Memory B cell (primary cell): ENCODE results near the gene FAM234A.
"Not testable (repeated sequence)": the region's sequence is repeated elsewhere in the genome, so short reads cannot be mapped to it uniquely, and the experiment has no call there.

ENCODE experiments used
- ATAC-seq: fragments of 150-1000 bp; cut with Tn5 transposase; 2 replicates; pipeline ENCODE4 v1.10.0; 2021; ENCODE audit warnings: low read depth, mild to moderate bottlenecking, moderate library complexity
- DNase-seq, 2 donors: peaks; one replicate each; pipeline ENCODE4 v3.0.0; 2022; ENCODE audit warnings: low spot score in 2 of 2
- H3K27ac Mint-ChIP-seq: one replicate; pipeline ENCODE4 v1.8.0; 2022; ENCODE audit warnings: mild to moderate bottlenecking, moderate library complexity, mixed read lengths
- H3K27me3 Mint-ChIP-seq: one replicate; pipeline ENCODE4 v1.8.0; 2022; ENCODE audit warnings: mixed read lengths
- H3K36me3 Mint-ChIP-seq: one replicate; pipeline ENCODE4 v1.8.0; 2022; ENCODE audit warnings: mild to moderate bottlenecking, mixed read lengths
- H3K4me1 Mint-ChIP-seq: one replicate; pipeline ENCODE4 v1.8.0; 2022; ENCODE audit warnings: mixed read lengths
- H3K4me3 Mint-ChIP-seq: one replicate; pipeline ENCODE4 v1.8.0; 2022; ENCODE audit warnings: mild to moderate bottlenecking, moderate library complexity, mixed read lengths
- H3K9me3 Mint-ChIP-seq: one replicate; pipeline ENCODE4 v1.8.0; 2022; ENCODE audit warnings: mixed read lengths

Gene FAM234A

DNA sequence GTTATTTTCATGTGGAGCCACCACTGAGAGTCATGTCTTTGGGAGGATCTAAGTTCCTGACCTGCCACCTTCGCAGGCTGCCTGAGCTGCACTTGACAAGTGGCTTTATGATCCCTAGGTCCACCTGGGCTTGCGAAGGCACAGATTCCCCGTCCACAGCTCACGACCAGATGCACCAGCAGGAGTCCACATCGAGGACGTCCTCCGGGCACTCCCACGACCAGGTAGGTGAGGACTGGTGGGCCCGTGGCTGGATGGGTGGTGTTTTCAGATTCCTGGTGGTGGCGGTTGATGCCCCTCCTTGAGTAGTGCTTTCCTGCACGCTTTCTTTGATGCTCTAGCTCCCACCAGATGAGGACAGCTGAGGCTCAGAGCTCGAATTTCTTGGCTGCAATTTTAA lies 14.8 kb downstream of the FAM234A start:
- ATAC-seq: no peak
- Mint-ChIP-seq H3K4me3 (no peak overlapping the region), H3K27ac (no peak overlapping the region), H3K27me3 (no peaks in the 10 kb centered on the region), H3K36me3 (peaks cover 9% of the 10 kb centered on the region), H3K4me1 (peaks cover 6% of the 10 kb centered on the region), H3K9me3 (no peaks in the 10 kb centered on the region)
- no peak for DNase-seq

DNA sequence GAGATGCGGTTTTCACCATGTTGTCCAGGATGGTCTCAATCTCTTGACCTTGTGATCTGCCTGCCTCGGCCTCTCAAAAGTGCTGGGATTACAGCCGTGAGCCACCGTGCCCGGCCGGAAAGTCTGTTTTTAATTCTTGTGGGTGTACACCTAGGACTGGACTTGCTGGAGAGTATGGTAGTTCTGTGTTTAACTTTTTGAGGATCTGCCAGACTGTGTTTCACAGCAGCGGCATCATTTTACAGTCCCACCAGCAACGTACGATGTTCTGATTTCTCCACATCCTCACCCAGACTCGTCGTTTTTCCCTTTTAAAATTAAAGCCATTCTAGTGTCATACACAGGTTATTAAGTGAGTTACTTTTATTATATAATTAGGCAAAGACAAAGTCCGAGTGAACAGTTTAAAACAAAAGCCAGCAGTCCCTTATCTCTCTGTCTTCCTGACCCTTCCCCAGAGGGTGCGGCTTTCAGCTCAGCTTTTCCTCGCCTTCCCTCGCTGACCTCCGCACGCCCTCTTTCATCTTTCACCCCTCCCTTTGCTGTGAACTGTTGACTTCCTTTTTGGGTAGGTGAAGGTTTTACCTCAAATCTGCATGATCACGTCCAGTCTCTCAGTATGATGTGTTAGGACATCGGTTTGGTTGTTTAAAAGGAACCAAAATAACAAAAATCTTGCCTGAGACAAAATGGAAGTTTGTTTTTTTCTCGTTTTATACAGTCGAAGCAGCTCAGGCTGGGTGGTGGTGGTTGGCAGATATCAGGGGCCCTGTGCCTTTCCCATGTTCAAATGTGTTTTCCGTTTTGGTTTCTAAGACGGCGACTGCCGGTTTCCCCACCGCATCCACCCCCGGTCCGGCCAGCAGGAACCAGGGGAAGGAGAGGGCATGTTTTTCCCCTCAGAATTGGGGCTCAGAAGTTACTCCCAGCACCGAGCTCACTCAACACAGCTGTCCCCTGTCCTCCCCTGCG lies 18.0 kb downstream of the FAM234A start:
- no peaks in the 10 kb centered on the region for H3K9me3 Mint-ChIP-seq
- peaks cover 18% of the 10 kb centered on the region for H3K36me3 Mint-ChIP-seq
- DNase-seq (no peak), ATAC-seq (peak; percentile 69)
- peak overlapping the region; percentile 71 for H3K27ac Mint-ChIP-seq
- H3K27me3 Mint-ChIP-seq: no peaks in the 10 kb centered on the region
- peak overlapping the region; percentile 71 for H3K4me3 Mint-ChIP-seq
- H3K4me1 Mint-ChIP-seq: peaks cover 6% of the 10 kb centered on the region

DNA sequence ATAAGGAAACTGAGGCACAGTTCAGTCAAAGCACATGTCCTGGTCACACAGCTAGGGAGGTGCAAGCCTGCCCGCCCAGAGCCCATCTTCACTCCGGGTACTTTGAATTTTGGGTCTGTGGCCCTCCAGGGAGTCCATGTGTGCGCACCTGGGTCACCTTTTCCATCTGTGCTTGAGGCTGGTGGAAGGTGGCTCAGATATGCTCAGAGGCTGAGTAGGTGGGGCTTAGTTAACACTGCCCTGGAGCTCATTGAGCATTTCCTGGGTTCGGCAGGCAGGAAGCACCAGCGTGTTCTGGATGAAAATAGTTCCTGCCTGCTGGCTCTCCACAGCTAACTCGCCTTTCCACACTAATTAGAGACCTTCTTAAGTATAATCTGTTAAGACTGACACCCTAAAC lies 19.2 kb downstream of the FAM234A start:
- Mint-ChIP-seq H3K36me3 (peaks cover 18% of the 10 kb centered on the region), H3K27me3 (no peaks in the 10 kb centered on the region), H3K27ac (no peak overlapping the region), H3K4me1 (peaks cover 6% of the 10 kb centered on the region), H3K4me3 (no peak overlapping the region), H3K9me3 (no peaks in the 10 kb centered on the region)
- ATAC-seq (no peak), DNase-seq (no peak)

DNA sequence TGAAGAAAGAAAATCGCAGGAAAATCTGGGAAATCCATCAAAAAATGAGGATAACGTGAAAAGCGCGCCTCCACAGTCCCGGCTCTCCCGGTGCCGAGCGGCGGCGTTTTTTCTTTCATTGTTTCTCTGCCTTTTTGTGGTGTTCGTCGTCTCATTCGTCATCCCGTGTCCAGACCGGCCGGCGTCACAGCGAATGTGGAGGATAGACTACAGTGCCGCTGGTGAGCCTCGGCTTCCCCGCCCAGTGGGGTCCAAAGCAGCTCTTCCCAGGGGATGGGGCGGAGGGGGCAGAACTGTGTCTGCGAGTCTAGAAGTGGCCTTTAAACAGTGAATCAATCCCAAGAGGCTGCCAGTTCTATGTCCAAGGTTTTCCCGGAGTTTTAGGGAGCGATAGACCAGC lies 19.8 kb downstream of the FAM234A start:
- Mint-ChIP-seq H3K36me3 (peaks cover 18% of the 10 kb centered on the region), H3K4me3 (no peak overlapping the region), H3K27ac (no peak overlapping the region)

DNA sequence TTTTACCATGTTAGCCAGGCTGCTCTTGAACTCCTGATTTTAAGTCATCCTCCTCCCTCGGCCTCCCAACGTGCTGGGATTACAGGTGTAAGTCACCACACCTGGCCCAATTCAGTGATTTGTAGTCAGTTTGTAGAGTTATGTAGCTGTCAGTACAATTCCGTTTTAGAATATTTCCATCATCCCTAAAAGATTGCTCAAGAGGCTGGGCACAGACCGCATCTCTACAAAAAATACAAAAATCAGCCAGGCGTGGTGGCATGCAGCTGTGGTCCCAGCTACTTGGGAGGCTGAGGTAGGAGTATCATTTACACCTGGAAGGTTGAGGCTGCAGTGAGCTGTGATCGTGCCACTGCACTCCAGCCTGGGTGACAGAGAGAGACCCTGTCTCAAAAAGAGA lies 20.6 kb downstream of the FAM234A start:
- H3K27ac Mint-ChIP-seq: no peak overlapping the region
- no peak for ATAC-seq

More for the DNA sequence above, 19.8 kb downstream of the FAM234A start:
- ATAC-seq (no peak), DNase-seq (no peak)
- Mint-ChIP-seq H3K4me1 (peaks cover 6% of the 10 kb centered on the region), H3K27me3 (no peaks in the 10 kb centered on the region), H3K9me3 (no peaks in the 10 kb centered on the region)

DNA sequence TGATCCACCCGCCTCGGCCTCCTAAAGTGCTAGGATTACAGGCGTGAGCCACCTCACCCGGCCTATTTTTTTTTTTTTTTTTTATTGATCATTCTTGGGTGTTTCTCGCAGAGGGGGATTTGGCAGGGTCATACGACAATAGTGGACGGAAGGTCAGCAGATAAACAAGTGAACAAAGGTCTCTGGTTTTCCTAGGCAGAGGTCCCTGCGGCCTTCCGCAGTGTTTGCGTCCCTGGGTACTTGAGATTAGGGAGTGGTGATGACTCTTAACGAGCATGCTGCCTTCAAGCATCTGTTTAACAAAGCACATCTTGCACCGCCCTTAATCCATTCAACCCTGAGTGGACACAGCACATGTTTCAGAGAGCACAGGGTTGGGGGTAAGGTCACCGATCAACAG lies 23.5 kb downstream of the FAM234A start:
- H3K27ac Mint-ChIP-seq, DNase-seq, H3K4me3 Mint-ChIP-seq, H3K4me1 Mint-ChIP-seq, H3K9me3 Mint-ChIP-seq, ATAC-seq, H3K27me3 Mint-ChIP-seq: not testable (repeated sequence)
- peaks cover 16% of the 10 kb centered on the region for H3K36me3 Mint-ChIP-seq

More for the DNA sequence above, 20.6 kb downstream of the FAM234A start:
- DNase-seq: no peak
- H3K36me3 Mint-ChIP-seq: peaks cover 17% of the 10 kb centered on the region
- no peaks in the 10 kb centered on the region for H3K27me3 Mint-ChIP-seq
- H3K9me3 Mint-ChIP-seq: no peaks in the 10 kb centered on the region
- peaks cover 6% of the 10 kb centered on the region for H3K4me1 Mint-ChIP-seq
- H3K4me3 Mint-ChIP-seq: no peak overlapping the region

DNA sequence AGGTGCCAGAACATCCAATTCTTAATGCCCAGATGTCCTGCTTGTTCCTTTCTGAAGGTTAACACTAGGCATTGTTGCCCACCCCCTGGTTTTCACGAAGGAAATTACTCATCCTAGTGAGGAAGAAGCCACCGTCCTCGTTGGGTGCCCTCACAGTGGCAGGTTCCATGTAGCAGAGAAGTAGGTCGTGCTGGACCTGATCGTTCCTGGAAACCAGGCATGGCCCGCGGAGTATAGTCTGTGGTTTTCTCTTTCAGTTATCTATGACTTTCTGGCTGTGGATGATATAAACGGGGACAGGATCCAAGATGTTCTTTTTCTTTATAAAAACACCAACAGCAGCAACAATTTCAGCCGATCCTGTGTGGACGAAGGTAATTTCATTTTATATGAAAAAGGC lies 24.6 kb downstream of the FAM234A start:
- Mint-ChIP-seq H3K36me3 (peaks cover 19% of the 10 kb centered on the region), H3K27ac (no peak overlapping the region)

DNA sequence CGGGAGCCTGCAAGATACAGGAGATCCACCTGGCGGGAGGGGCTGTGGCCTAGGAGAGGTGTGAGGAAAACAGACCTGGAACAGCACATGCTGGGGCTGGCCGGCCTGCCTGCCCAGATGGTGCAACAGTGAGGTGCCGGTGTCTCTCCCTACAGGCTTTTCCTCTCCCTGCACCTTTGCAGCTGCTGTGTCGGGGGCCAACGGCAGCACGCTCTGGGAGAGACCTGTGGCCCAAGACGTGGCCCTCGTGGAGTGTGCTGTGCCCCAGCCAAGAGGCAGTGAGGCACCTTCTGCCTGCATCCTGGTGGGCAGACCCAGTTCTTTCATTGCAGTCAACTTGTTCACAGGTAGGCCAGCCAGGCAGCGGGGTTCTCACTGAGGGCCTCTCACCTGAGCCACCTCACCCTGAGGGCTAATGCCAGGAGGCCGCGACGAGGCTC lies 25.2 kb downstream of the FAM234A start:
- no peaks in the 10 kb centered on the region for H3K9me3 Mint-ChIP-seq
- H3K36me3 Mint-ChIP-seq: peaks cover 19% of the 10 kb centered on the region
- no peak overlapping the region for H3K4me3 Mint-ChIP-seq
- ATAC-seq (no peak), DNase-seq (no peak)
- no peaks in the 10 kb centered on the region for H3K4me1 Mint-ChIP-seq
- no peak overlapping the region for H3K27ac Mint-ChIP-seq
- H3K27me3 Mint-ChIP-seq: no peaks in the 10 kb centered on the region

More for the DNA sequence above, 24.6 kb downstream of the FAM234A start:
- Mint-ChIP-seq H3K4me1 (no peaks in the 10 kb centered on the region), H3K9me3 (no peaks in the 10 kb centered on the region), H3K4me3 (no peak overlapping the region), H3K27me3 (no peaks in the 10 kb centered on the region)
- ATAC-seq: no peak
- no peak for DNase-seq

DNA sequence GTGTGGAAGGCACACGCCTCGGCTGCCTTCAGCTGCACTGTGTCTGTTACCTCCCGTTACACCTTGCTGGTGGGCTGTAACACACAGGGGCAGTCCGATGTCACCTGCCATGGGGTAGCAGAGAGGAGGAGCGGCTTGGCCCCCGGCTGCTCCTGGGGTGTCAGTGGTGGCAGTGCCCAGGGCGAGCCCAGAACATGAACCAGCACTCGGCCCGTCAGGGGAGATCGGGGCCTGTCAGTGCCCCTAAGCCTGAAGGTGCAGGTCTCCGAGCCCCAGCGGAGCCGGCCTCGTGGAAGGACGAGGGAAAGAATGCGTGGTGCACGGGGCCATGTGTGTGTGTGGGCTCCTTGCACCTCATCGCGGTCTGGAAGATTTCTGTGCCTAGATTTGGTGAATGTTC lies 25.7 kb downstream of the FAM234A start:
- H3K27ac Mint-ChIP-seq: no peak overlapping the region
- H3K9me3 Mint-ChIP-seq: no peaks in the 10 kb centered on the region

DNA sequence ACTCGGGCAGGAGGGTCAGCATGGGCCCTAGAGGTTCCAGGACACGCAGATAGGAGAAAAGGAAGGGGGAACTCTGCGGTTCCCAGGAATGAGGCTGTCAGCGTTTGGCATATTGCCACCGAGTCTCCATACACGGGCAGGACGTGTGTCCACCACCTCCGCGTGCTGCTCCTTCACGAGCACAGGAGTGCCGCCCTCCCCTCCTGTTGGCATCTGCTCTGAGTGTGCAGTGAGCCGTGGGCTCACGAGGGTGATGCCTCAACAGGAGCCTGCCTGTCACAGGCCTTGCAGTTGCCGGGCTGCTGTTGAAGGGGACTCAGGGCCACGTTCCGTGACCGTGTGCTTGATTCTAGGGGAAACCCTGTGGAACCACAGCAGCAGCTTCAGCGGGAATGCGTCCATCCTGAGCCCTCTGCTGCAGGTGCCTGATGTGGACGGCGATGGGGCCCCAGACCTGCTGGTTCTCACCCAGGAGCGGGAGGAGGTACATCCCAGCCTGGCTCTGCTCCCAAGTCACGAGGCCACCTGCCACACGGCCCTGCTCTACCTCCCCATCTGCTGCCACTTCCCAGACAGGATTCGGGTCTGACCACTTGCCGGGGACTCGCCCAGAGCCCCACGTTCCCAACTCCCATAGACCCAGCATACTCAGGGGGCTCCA lies 26.5 kb downstream of the FAM234A start:
- Mint-ChIP-seq H3K36me3 (peaks cover 13% of the 10 kb centered on the region), H3K9me3 (no peaks in the 10 kb centered on the region), H3K27ac (no peak overlapping the region), H3K4me1 (peaks cover 2% of the 10 kb centered on the region), H3K27me3 (no peaks in the 10 kb centered on the region), H3K4me3 (no peak overlapping the region)
- no peak for ATAC-seq
- DNase-seq: no peak

More for the DNA sequence above, 25.7 kb downstream of the FAM234A start:
- no peak for DNase-seq
- no peak for ATAC-seq
- Mint-ChIP-seq H3K4me1 (no peaks in the 10 kb centered on the region), H3K27me3 (no peaks in the 10 kb centered on the region), H3K36me3 (peaks cover 16% of the 10 kb centered on the region), H3K4me3 (no peak overlapping the region)

DNA sequence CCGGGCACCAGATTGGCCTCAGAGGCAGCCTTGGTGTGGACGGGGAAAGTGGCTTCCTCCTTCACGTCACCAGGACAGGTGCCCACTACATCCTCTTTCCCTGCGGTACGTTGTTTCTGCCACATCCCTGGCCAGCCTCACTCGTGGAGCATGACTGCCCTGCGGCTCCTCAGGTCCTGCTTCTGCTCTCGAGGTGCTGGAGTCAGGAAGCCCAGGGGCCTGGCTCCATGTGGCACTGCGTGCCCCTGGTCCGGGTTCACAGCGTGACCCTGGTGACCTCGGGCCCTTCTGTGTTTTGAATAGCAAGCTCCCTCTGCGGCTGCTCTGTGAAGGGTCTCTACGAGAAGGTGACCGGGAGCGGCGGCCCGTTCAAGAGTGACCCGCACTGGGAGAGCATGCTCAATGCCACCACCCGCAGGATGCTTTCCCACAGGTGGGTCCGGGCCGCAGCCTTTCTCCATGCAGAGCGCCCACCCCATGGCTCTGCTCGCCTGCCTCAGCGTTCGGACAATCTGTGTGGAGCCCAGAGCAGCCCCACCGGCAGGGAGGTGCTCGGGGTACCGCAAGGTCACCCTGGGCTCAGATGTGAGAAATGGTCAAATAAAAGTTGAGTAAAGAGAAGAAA lies 27.6 kb downstream of the FAM234A start:
- no peak for DNase-seq
- Mint-ChIP-seq H3K27me3 (no peaks in the 10 kb centered on the region), H3K4me3 (no peak overlapping the region), H3K36me3 (peaks cover 12% of the 10 kb centered on the region), H3K4me1 (peaks cover 3% of the 10 kb centered on the region), H3K9me3 (no peaks in the 10 kb centered on the region), H3K27ac (no peak overlapping the region)
- ATAC-seq: no peak

DNA sequence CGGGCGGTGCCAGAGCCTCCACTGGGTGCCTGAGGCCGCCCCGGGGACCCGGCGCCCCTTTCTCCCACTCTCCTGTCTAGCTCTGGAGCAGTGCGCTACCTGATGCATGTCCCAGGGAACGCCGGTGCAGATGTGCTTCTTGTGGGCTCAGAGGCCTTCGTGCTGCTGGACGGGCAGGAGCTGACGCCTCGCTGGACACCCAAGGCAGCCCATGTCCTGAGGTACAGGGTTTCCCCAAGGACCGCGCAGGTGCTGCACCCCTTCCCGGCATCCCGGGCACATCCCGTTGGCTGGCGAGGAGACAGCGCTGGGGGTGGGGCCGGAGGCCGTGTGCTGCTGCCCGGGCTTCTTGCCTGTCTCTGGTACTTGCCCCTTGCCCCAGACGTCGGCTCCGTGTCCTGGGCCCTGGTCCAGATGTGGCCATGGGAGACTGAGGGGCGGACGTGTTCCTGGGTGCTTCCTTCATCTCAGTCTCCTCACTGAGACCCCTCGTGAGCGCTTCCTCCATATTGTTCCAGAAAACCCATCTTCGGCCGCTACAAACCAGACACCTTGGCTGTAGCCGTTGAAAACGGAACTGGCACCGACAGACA lies 28.7 kb downstream of the FAM234A start:
- H3K4me1 Mint-ChIP-seq: peaks cover 5% of the 10 kb centered on the region
- ATAC-seq (no peak), DNase-seq (no peak)
- H3K9me3 Mint-ChIP-seq: no peaks in the 10 kb centered on the region
- no peak overlapping the region for H3K27ac Mint-ChIP-seq
- peaks cover 12% of the 10 kb centered on the region for H3K36me3 Mint-ChIP-seq
- no peaks in the 10 kb centered on the region for H3K27me3 Mint-ChIP-seq
- no peak overlapping the region for H3K4me3 Mint-ChIP-seq

DNA sequence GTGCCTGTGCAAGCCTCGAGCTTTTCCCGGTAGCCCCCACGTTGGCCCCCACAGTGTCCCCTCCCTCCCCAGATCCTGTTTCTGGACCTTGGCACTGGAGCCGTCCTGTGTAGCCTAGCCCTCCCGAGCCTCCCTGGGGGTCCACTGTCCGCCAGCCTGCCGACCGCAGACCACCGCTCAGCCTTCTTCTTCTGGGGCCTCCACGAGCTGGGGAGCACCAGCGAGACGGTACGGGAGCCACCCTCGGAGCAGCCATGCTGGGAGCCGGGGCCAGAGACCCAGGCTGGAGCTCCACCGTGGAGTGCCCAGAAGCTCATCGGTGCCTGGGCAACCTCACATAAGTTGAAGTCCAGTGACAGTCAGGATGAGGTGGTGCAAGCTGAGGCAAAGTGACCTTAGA lies 29.3 kb downstream of the FAM234A start:
- ATAC-seq: no peak
- H3K4me3 Mint-ChIP-seq: no peak overlapping the region
- H3K9me3 Mint-ChIP-seq: no peaks in the 10 kb centered on the region
- H3K36me3 Mint-ChIP-seq: peaks cover 12% of the 10 kb centered on the region
- H3K27ac Mint-ChIP-seq: no peak overlapping the region
- H3K27me3 Mint-ChIP-seq: no peaks in the 10 kb centered on the region
- DNase-seq: no peak
- peaks cover 5% of the 10 kb centered on the region for H3K4me1 Mint-ChIP-seq
